GM04504 (cell line): ENCODE data around the gene IPCEF1.
"Not testable (repeated sequence)": the region's sequence is repeated elsewhere in the genome, so short reads cannot be mapped to it uniquely, and the experiment has no call there.

Experiments
- DNase-seq: peaks from one replicate; pipeline ENCODE4 v3.0.0-alpha.2; 2012; ENCODE audit warnings: low read depth

The IPCEF1 gene

DNA sequence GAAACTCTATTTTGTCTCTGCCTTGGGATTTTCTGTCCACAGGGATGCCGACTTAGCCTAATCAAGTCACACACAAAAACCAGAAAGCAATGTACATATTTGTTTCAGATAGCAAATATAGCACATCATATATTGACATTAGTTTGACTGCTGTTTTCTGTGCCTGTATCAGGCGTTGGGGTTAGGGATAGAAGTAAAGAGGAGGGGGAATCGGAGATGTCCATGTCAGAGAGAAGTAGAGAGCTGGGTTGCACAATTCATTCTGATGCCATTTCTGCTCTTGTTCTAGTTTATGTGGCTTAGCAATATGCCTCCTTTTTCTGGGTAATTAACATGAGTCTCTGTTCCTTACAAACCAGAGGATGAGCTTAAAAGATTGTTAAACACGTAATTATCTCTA, 14.7 kb upstream of the IPCEF1 start:
- no peak for DNase-seq

DNA sequence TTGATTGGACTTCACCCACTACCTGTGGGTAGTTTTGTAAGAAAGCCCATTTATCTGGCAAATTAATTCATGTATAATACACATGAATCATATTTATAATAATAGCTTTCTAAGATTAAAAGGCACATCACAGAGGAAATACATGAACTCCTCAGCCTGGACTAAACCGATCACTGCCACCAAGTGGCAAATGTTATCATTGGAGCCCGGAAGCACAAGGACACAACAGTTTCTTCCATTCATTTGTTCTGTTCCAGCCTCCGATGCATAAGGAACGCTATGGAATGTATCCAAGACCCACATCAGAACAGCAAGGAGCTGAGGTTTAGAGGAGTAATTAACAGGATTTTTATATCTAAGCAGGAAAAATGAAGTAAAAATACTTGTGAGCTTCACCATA, 13.9 kb upstream of the IPCEF1 start:
- no peak for DNase-seq

DNA sequence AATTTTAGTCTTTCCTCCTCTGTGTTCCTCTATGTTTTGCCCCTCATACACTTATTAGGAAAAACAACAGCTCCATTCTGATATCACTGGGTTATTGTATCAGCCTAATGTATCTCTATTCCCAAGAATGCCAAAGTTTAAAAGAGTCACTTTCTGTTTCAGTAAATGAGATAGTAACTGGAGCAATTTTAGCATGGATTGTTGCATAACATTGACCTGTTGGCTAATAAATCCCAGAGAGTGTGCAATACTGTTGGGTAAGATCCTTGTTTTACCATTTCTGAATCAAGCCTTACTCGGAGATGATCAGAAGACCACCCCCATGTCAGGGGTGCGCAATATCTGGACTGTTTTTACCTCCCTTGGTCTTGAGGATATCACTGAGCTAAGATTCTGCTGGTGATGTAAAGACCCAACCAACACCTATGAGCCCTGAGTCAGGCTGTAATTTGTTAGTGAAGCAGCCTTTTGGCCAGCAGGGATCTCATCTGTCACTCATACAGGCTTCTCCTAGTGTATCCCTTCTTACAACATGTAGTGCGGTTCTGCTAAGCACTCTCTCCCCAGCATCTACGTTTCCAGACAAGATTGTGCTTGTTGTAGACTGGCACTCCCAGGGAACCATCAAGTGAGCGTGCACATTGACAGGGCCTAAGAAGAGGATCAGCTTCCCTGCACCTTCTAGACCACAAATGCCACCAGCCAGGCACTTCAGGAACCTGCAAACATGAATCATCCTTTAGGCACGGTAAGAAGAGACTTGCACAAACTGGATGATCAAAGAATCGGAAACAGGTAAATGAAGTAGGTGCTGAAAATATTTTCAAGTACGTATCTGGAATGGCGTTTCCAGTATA, 11.5 kb upstream of the IPCEF1 start:
- no peak for DNase-seq

DNA sequence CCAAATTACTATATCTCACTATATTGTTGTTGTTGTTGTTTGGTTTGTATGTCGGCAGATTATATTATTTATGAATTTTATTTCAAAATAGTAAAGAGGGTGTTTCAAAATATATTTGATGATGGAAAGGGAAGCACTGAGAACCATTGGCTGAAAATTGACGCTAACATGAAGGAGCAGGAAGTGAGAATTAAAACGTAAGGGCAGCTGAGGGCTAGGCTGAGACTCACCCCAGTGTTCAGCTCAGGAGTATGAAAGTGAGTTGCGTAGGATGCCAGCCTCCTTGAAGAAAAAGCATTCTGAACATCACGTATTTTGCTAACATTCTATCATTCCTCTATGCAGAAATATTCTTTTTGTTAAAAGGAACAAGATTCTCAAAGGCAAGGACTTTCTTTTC, 10.7 kb upstream of the IPCEF1 start:
- no peak for DNase-seq

DNA sequence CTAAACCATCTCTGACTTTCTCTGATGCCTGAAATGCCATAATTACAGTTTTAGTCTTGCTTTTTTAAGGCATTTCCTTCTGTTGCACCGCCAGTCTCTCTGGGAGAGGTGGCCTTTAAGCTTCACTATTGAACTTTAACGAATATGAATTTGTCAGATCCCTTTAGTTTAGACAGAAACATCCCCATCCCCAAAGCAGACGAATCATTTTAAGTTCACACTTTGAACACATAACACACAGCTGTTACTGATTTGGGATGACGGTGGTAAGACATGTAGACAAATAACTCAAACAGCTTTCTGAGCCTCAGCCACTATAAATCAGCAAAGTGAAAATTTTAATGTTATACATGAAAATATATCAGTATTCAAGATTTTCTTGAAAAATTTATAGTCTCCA, 7.2 kb upstream of the IPCEF1 start:
- DNase-seq, result no peak

DNA sequence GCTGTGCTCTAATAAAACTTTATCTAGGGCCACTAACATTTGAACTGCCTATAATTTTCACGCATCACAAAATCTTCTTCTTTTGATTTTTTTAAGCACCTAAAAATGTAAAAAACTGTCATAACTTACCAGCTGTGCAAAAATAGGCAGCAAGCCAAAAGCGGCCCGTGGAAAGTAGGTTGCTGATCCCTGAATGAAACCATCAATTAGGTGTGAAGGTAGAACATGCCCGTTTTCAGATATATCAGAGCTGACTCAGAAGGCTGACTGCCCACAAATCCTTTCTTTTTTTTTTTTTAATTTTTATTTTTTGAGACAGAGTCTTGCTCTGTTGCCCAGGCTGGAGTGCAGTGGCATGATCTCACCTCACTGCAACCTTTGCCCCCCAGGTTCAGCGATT, 4.9 kb upstream of the IPCEF1 start:
- no peak for DNase-seq

DNA sequence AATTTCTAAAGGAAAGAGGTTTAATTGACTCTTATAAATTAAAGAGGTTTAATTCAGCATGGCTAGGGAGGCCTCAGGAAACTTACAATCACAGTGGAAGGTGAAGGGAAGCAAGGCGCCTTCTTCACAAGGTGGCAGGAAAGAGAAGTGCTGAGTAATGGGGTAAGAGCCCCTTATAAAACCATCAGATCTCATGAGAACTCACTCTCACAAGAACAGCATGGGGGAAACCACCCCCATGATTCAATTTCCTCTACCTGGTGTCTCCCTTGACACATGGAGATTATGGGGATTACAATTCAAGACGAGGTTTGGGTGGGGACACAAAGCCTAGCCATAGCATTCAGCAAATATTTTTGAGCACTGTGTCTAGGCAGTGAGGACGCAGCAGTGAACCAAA, 3.9 kb upstream of the IPCEF1 start:
- no peak for DNase-seq

DNA sequence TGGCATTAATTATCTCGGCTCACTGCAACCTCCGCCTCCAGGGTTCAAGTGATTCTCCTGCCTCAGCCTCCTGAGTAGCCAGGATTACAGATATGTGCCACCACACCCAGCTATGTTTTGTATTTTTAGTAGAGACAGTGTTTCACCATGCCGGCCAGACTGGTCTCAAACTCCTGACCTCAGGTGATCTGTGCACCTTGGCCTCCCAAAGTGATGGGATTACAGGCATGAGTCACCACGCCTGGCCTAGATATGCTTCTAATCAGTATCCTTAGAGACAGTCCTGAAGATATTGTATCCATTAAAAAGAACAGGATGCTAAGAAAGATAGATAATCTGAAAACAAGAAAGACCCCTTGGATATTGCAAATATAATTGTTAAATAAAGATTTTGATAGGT, 3.1 kb upstream of the IPCEF1 start:
- DNase-seq, result no peak

DNA sequence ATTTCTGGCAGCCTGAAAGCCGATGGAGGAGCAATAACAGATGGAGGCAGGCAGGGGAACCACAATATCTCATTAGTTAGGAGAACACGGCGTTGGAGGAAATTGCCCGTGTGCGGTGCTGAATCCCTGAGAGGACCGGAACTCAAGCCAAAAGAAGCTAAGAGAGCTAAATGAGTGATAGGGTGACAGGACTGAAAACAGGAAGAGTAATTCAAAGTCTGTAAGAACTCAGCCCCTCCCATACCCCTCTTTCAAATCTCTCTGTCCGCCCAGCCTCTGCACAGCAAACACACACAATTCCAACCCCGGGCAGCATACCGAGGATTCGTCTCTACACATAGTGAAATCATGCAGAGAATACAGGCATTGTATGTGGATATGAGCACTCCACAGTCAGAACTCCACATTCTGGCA, 2.6 kb upstream of the IPCEF1 start:
- no peak for DNase-seq

DNA sequence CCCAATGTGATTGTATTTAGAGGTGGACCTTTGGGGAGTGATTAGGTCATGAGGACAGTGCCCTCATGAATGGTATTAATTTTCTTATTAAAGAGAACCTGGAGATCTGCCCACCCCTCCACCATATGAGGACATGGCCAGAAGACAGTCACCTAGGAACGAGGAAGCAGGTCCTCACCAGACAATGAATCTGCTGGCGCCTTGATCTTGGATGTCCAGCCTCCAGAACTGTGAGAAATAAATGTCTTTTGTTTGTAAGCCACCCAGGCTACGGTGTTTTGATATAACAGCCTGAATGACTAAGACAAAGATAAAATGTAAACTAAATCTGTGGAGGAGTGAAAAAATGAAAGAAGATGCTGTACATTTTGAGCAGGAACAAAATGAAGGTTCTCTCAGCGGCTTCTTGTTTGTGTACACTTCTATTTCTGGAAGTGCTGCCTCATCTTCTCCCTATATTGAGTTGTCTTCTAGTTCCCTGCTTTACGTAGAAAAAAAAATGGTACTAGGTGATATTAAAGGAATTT, 1.5 kb upstream of the IPCEF1 start:
- DNase-seq, result no peak

DNA sequence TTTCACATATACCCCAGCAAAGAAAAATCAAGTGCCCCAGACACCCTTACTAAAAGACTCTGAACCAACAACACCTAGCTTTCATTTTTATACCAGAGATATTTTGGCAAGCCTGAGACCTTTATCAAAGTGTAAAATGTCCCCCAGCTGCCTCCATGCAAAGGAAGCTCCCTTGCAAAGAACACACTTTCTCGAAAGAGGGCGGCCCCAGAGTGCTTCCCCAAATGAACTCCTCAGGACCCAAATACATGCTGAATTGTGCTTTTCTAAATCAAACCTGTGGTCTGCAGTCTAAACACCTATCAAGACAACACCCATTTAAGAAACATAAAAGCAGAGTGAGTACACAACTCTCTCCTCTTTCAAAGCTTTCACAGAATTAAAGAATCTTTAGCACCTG, 490 bp downstream of the IPCEF1 start:
- DNase-seq, result no peak

DNA sequence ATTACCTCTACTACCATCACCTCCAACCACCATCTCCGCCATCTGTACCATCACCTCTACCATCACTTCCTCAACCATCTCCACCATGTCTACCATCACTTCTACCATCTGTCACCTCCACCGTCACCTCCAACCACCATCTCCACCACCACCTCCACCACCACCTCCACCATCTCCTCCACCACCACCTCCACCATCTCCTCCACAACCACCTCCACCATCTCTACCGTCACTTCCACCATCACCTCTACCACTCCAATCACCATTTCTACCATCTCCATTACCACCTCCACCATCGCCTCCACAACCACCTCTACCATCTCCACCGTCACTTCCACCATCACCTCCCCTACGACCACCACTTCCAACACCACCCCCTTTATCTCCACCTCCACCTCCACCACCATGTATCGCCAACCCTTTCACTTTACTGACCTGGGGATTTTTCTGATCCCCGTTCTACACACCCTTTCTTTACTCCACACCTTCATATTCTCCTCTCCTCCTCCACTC, 2.3 kb downstream of the IPCEF1 start:
- DNase-seq, result no peak

DNA sequence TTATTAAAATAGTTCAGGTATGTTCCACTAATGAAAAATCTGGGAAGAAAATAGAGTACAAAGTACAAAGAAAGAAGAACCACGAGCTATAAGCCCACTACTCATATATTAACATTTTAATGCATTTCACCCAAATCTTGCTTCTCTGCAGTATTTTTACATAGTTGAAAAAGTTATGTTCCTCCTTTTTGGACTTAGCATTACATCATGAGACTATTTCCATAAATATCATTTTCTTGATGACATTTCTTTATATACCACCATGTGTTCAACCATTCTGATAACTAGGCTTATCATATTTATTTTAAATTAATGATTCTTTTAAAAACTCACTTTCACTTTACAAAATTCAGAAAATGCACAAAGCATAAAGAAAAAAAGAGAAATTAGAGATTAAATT, 3.0 kb downstream of the IPCEF1 start:
- DNase-seq, result no peak

DNA sequence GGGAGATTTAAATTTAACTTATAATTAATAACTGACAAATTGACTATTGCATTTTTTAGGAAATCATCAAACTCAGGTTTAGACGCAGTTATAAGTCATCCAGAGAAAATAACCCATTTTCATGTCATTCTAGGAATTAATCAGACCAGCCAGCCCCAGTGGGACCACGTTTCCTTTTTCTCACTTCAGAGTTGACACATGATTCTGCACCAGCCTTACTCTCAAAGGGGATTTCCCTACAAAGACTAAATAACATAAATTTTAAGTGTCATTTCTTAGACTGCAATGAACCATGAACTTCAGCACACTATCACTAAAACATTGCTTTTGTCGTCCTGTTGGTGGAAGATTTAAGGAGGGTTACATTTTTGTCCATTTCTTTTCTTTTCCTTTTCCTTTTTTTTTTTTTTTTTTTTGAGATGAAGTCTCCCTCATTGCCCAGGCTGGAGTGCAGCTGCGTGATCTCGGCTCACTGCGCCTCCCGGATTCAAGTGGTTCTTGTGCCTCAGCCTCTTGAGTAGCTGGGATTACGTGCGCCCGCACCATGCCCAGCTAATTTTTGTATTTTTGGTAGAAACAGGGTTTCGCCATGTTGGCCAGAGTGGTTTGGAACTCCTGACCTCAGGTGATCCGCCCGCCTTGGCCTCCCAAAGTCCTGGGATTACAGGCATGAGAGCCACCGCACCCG, 3.6 kb downstream of the IPCEF1 start:
- DNase-seq, result no peak

DNA sequence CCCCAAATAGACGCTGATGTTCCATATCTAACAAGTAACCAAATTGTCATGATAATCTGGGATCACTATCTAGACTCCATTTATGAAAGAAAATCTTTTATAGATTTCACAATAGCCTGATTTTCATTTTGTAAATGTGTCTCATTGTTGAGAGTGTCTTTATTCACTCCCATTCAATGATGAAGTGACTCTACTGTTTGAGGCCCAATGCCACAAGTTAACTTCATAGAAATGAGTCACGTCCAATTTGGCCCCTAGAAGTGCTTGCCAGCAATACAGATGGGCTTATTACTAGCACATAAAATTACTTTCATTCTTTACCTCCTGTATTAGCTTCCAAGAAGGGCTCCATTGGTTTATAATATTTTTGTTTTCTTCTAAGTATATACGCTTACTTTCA, 6.3 kb downstream of the IPCEF1 start:
- DNase-seq, result no peak

DNA sequence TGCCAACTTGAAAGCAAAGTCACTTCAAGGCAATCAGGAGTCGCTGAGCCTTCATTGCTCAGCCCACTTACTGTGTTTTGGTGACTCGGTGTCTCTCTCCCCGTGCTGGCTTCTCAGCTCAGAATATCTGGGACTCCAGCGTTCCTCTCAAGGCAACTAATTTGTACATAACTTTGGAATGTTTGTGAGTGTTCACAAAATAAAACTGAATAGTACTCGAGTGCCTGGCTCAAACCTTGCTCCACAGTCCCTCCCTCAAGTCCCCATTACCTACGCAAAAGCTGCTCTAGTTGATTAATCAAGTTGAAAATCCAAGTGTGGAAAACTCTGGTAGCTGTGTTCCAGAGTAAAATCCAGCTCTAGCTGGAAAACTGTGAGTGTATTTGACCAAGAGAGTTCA, 8.6 kb downstream of the IPCEF1 start:
- no peak for DNase-seq

DNA sequence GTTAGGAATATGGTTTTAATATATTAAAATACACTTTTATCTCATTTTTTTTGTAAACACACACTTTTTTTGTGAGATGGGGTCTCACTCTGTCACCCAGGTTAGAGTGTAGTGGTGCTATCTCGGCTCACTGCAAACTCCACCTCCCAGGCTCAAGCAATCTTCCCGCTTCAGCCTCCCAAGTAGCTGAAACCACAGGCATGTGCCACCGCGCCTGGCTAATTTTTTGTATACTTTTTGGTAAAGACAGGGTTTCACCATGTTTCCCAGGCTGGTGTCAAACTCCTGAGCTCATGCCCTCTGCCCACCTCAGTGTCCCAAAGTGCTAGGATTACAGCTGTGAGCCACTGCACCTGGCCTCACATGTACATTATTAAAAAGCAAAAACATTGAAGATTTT, 10.8 kb downstream of the IPCEF1 start:
- DNase-seq, result no peak

DNA sequence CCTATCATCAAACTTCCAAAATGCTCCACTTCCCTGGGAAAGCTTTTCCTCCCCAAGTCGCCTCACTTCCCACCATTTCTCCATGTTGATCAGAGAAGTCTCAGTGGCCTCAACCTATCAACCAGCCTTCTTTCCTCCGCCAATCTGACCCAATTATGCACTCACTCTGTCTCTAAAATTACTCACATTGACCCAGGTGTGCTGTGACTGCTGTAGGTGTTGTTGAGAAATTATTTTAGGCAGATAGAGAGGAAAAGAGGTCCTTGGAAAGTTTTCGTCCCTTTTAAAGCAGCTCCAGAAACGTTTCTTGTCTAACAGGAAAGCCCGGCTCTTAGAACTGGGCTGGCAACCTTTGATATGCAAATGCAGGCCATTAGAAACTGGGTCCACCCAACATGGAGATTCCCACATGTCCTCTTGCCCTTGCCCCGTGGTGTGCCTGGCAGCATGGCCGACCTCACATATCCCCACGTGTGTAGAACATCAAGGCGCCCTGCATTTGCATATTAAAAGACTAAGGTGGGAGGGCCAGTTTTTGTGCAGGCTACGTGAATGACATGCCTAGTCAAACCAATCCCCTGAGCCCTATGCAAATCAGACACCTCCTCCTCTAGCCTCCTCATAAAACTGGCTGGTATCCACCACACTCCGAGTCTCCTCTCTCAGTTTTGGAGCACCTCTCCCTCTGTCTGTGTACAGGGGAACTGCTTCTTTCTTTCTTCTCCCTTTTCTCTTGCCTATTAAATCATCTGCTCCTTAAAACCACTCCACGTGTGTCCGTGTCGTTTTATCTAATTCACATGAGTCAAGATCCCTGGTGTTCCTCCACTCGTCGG, 12.9 kb downstream of the IPCEF1 start:
- no peak for DNase-seq

DNA sequence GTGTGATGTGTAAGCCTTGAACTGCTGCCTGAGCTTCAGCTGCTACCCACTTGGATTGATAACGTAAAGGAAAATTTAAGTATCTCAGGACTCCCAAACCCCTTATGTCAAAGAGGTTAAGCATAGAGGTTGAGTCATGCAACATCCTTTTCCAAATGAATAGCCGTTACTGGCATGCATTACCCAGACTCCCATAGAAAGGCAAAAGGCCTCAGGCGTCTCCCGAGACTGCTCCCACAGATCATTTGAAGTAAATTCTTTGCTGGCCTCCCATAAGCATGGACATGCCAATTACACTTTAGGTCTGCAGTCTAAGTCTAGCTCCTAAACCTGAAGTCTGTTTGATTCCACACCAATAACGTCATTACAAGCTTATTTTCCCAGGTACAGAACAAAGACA, 14.7 kb downstream of the IPCEF1 start:
- DNase-seq, result no peak

DNA sequence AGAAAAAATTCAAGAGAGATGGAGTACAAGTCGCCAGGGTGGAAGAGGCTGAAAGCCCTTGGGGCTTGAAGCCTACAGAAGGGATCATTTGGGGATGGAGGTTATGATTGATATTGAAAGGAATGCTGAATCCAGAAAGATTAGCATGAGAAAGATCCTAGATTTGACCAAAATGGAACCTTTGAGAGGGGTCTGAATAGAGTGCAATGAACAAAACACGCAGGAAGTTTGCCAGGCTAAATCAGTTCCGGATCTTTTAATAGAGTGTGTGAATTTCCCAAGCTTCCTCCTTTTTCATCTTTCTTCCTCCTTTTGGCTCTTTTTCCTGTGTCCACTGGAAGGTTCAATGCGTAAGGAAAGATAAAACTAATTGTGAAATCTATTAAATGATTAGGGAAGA, 15.3 kb downstream of the IPCEF1 start:
- no peak for DNase-seq

DNA sequence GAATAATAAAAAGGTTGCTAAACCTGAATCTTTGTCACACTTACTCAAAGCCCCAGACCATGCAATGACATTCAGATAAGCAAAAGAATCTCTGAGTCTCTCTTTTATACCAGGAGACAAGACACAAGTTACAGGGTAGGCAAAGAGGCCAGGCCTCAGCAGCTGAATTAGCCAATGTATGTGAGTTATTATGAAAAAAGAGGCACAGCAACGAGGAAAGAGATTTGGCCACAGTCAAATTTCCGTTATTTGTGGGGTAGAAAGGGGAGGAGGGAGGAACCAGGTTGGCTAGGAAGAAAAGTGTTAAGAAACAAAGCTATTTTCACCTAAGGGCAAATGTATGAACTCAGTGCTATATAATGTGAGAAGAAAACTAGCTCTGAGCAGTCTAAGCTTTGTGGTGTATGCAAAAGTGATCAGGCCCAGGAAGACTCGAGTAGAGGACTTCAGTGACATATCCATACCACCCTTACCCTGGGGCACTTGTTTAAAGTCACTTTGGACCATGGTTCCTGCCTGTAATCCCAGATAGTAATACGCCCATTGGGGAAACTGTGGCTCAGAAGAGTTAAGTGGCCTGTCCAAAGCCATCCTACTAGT, 19.1 kb downstream of the IPCEF1 start:
- no peak for DNase-seq

DNA sequence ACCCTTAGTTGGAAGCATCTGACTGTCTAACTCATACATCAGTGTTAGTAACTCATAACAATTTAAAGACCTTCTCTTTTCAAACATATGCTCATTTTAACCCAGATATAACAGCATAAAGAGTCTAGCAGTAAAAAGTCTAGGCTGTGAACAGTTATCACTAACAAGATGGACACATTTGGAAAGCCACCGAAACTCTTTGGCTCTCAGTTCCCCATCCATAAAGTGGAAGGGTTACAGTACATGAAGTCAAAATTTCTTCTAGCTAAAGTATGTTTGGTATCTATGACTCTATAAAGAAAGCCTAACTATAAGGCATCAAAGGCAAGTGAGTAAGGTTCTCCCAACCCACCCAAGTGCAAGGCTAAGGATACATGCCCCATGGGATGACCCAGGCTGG, 22.5 kb downstream of the IPCEF1 start:
- not testable (repeated sequence) for DNase-seq
